H1 (cell line): ENCODE data around the gene SRRT. TPM values are rescaled to one million over a fixed set of nuclear protein-coding genes. Genes with fewer than 3 reads are reported as not detected.

ENCODE experiments used
- BACH1 ChIP-seq: IDR thresholded peaks from 2 replicates; pipeline ENCODE4 v1.6.1; 2012; ENCODE audit warnings: low read length, improper control_type of control experiment
- CREB1 ChIP-seq: IDR thresholded peaks from 2 replicates; pipeline ENCODE4 v1.6.1; 2012; ENCODE audit warnings: inconsistent platforms
- CTCF ChIP-seq, 3 experiments: IDR thresholded peaks; 1 replicate in 2 of 3; 2 replicates in 1 of 3; pipeline versions ENCODE4 v1.5.1 to v1.6.1; 2011; ENCODE audit warnings: low read length in 3 of 3, mild to moderate bottlenecking in 3 of 3, inconsistent platforms in 2 of 3, low read depth in 1 of 3, moderate library complexity in 1 of 3; ENCODE audit not compliant: insufficient read depth in 1 of 3; ENCODE audit errors: control extremely low read depth in 1 of 3
- HDAC2 ChIP-seq, 2 experiments: fragments of 300-600 bp in 1 of 2; sonication (generic) in 1 of 2; IDR thresholded peaks; 2 replicates each; pipeline ENCODE4 v1.6.1; 2011 to 2012; ENCODE audit warnings: low read depth in 2 of 2, low read length in 2 of 2, mild to moderate bottlenecking in 2 of 2, moderate library complexity in 2 of 2, borderline replicate concordance in 1 of 2, inconsistent platforms in 1 of 2
- JUN ChIP-seq: IDR thresholded peaks from 2 replicates; pipeline ENCODE4 v1.6.1; 2011; ENCODE audit warnings: low read depth, mild to moderate bottlenecking, improper control_type of control experiment, low read length
- KDM4A ChIP-seq: IDR thresholded peaks from one replicate; pipeline ENCODE4 v1.7.1; 2012; ENCODE audit warnings: low read depth, mild to moderate bottlenecking, moderate library complexity, low read length, inconsistent platforms; ENCODE audit not compliant: severe bottlenecking
- POLR2AphosphoS5 ChIP-seq: IDR thresholded peaks from 2 replicates; pipeline ENCODE4 v1.6.1; 2011; ENCODE audit warnings: low read depth, low read length
- RBBP5 ChIP-seq: IDR thresholded peaks from 2 replicates; pipeline ENCODE4 v1.7.1; 2012; ENCODE audit warnings: low read depth, mild to moderate bottlenecking, inconsistent platforms, low read length, moderate library complexity, borderline replicate concordance
- SIRT6 ChIP-seq: IDR thresholded peaks from one replicate; pipeline ENCODE4 v1.7.1; 2012; ENCODE audit warnings: low read length, inconsistent platforms
- SIX5 ChIP-seq: IDR thresholded peaks from 2 replicates; pipeline ENCODE4 v1.6.1; 2011; ENCODE audit warnings: mild to moderate bottlenecking, low read depth, low read length
- TCF12 ChIP-seq: IDR thresholded peaks from 2 replicates; pipeline ENCODE4 v1.6.1; 2011; ENCODE audit warnings: low read depth, mild to moderate bottlenecking, low read length
- polyA plus RNA-seq, 7 experiments: library from polyadenylated mRNA; depleted of rRNA in 3 of 7; stranded (reverse) in 5 of 7; unstranded in 2 of 7; fragments of >200 nt in 5 of 7; fragments of 200-250 nt in 2 of 7; gene quantifications; 1 replicate in 5 of 7; 2 replicates in 1 of 7; 4 replicates in 1 of 7; pipeline versions ENCODE4 v1.2.1 to v1.2.3, GENCODE V29; 2011 to 2013; ENCODE audit warnings: missing spikeins in 2 of 7, mixed read lengths in 2 of 7
- total RNA-seq: library from RNA; stranded (reverse); fragmentation: NEBNext Ultra II Directional; extraction: Animal tissue kit (Norgen Biotek cat#: 25700); gene quantifications from 2 replicates; pipeline ENCODE4 v1.2.1, GENCODE V29; 2021

SRRT gene
- total and polyA plus RNA-seq, 2 of the 8 experiments (the other 6 are each of a cell fraction or from before 2014, with no cell fraction given): 66.7 to 237 TPM

GRCh38 chr7:100893318-100893895 lies 18.5 kb downstream of the SRRT start (continued):
- no peak for TF ChIP-seq POLR2AphosphoS5
- no peak for TF ChIP-seq RBBP5
- no peak for TF ChIP-seq KDM4A
- no peak for TF ChIP-seq SIX5
- no peak for TF ChIP-seq CREB1
- no peak for TF ChIP-seq JUN
- TF ChIP-seq SIRT6: no peak
- no peak for TF ChIP-seq TCF12
- TF ChIP-seq BACH1: no peak
- no peak for TF ChIP-seq CTCF (IDR thresholded peaks at IDR 0.05; ENCODE audit: control extremely low read depth in 1 of 3, insufficient read depth in 1 of 3, low read depth in 1 of 3, low read length in 3 of 3)
- TF ChIP-seq HDAC2 (IDR thresholded peaks at IDR 0.05; ENCODE audit: borderline replicate concordance in 1 of 2, low read depth in 2 of 2, low read length in 2 of 2): no peak
